GM19193 (cell line): ENCODE data around the gene SLC7A10.

Source experiments
- POLR2A ChIP-seq: IDR thresholded peaks from 4 replicates; pipeline ENCODE4 v1.6.1; 2011; ENCODE audit not compliant: insufficient read depth, insufficient read length; ENCODE audit errors: extremely low read depth

SLC7A10 gene

GRCh38 chr19:33205531-33206260 is 20.0 kb downstream of the SLC7A10 start:
- TF ChIP-seq POLR2A = no peak

GRCh38 chr19:33205110-33205509 is 20.5 kb downstream of the SLC7A10 start:
- no peak for TF ChIP-seq POLR2A

GRCh38 chr19:33204136-33204973 is 21.3 kb downstream of the SLC7A10 start:
- TF ChIP-seq POLR2A = no peak

- TF ChIP-seq POLR2A = no peak
These were observed 22.1 kb downstream of the SLC7A10 start for GRCh38 chr19:33203529-33203928.

GRCh38 chr19:33202546-33203507 is 22.8 kb downstream of the SLC7A10 start:
- TF ChIP-seq POLR2A = no peak

GRCh38 chr19:33201886-33202545 is 23.6 kb downstream of the SLC7A10 start:
- TF ChIP-seq POLR2A = no peak

GRCh38 chr19:33201473-33201872 is 24.2 kb downstream of the SLC7A10 start:
- no peak for TF ChIP-seq POLR2A

GRCh38 chr19:33199441-33200265 is 26.0 kb downstream of the SLC7A10 start:
- TF ChIP-seq POLR2A = no peak

- TF ChIP-seq POLR2A = no peak
These were observed 27.5 kb downstream of the SLC7A10 start for GRCh38 chr19:33198169-33198568.

GRCh38 chr19:33197591-33198000 is 28.1 kb downstream of the SLC7A10 start:
- no peak for TF ChIP-seq POLR2A

GRCh38 chr19:33196446-33197193 is 29.0 kb downstream of the SLC7A10 start:
- TF ChIP-seq POLR2A = no peak

GRCh38 chr19:33195645-33196347 is 29.9 kb downstream of the SLC7A10 start:
- no peak for TF ChIP-seq POLR2A
